Measurements from ENCODE around the gene SLC35F3.

Gene SLC35F3

DNA sequence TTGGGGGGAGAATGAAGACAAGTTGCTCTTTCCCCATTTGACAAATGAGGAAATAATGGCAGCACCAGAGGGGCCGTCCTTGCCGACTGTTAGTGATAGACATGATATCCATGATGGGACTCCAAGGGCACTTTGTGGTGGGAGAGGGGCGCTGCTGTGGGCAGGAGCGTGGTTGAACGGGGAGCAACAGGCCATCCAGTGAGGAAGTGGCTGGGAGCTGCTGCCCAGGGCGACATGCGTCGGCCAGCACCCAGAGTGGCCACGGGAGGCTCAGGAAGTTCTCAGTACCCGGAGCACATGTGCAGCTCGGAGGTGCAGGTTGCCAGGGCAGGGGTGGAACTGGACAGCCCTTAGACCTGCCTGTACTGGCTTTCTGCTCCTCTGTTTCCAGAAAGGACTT is 71.0 kb downstream of the SLC35F3 start:
- DNase-seq: no peak

GRCh38 chr1:233981042-233981675 is 76.7 kb downstream of the SLC35F3 start:
- DNase-seq: no peak

GRCh38 chr1:233982827-233983518 is 78.5 kb downstream of the SLC35F3 start:
- no peak for DNase-seq

DNA sequence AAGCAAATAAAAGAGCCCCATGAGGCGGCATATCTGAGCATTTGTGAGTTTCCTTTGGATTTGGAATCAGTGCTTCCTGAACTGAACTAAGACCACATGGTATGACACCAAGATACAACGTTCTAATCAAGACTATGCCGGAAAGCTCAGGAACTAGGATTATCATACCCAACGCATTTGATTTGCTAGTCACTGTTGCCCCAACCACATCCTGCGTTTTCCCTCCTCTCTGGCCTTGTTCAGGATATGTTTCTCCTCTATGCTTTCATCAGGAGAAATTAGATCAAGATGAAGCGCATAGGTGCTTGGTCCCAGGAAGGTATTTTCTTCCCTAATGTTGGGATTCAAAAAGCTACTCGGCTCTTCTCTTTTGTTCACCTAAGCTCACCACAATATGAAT is 79.3 kb downstream of the SLC35F3 start:
- no peak for DNase-seq

GRCh38 chr1:233988963-233989696 is 84.7 kb downstream of the SLC35F3 start:
- DNase-seq: no peak

GRCh38 chr1:233990486-233990885 is 86.0 kb downstream of the SLC35F3 start:
- no peak for DNase-seq

- DNase-seq: no peak
Observed at GRCh38 chr1:233993651-233994050, 89.2 kb downstream of the SLC35F3 start.

GRCh38 chr1:233994112-233994511 is 89.6 kb downstream of the SLC35F3 start:
- DNase-seq: no peak

GRCh38 chr1:233998456-233998855 is 94.0 kb downstream of the SLC35F3 start:
- DNase-seq: no peak

- peak; percentile 12 for DNase-seq
Observed at GRCh38 chr1:233998891-233999290, 94.4 kb downstream of the SLC35F3 start.

- DNase-seq: no peak
Observed at GRCh38 chr1:234000557-234001041, 96.1 kb downstream of the SLC35F3 start.

GRCh38 chr1:234001817-234002216 is 97.3 kb downstream of the SLC35F3 start:
- no peak for DNase-seq

GRCh38 chr1:234004591-234004990 is 100.1 kb downstream of the SLC35F3 start:
- DNase-seq: no peak

DNA sequence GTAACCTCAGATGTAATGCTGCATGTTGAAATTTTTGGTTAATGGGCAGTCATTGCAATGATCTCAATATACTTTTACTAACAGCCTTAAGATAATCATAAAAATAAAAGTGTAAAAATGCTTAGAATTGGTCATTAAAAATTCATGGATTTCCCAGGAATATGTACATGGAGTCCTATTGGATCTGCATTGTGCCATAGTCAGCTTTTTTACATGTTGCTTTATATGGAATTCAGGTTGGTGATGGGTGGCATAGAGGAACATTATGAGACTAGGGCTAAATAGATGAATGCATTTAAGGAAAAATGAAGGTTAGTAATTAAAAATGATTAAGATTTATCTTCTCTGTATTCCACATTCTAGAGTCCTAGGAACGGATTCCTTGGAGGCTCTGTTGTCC is 103.2 kb downstream of the SLC35F3 start:
- no peak for DNase-seq

DNA sequence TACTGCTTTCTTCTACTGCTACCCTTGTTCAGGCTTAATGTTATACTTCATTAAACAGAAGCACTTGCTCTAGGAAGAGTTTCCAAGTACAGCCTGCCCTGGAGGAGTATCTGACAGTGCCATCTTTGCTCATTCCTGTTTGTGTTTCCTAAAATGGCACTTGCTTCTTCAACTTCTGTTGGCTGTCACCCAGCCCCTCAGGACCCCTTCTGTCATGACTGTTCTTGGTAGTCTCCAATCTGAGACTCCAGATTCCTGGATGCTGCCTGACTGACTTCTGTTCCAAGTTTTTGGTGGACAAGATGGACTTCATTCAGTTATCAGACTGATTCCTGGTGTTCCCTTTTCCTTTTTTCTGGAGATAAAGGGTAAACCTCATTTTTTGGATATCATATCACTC is 104.1 kb downstream of the SLC35F3 start:
- no peak for DNase-seq

GRCh38 chr1:234009668-234010067 is 105.2 kb downstream of the SLC35F3 start:
- no peak for DNase-seq

- no peak for DNase-seq
Observed at GRCh38 chr1:234014208-234014607, 109.7 kb downstream of the SLC35F3 start.

DNA sequence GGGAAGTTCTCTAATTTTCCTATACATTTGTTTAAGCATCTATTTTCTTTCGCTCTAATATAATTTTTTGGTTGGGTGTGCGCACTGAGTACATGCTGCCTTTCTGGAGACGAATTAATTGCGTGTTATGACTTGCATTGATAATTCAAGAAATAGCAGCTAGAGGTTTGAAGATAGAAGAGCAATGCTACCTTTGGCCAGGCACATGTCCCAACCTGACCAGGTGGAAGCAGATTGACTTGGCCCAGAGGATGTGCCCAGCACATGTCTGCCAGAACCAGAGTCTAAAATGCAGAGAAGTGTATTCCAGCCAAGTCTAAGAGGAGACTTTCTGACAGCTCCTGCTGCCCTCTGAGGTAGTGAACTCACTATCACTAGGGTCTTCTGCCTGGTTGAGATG is 114.3 kb downstream of the SLC35F3 start:
- DNase-seq: no peak

DNA sequence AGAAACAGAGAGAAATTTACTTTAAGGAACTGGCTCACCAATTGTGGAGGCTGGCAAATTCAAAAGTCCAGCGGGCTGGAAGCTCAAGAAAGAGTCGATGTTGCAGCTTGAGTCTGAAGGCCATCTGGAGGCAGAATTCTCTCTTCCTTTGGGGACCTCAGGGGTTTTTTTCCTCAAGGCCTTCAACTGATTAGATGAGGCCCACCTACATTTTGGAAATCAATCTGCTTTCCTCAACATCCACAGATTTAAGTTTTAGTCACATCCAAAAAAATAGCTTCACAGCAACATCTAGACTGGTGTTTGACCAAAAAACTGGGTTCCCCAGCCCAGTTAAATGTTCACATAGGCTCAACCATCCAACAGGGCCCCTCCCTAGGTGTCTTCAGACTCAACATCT is 114.9 kb downstream of the SLC35F3 start:
- no peak for DNase-seq

- no peak for DNase-seq
Observed at GRCh38 chr1:234022302-234022701, 117.8 kb downstream of the SLC35F3 start.

DNA sequence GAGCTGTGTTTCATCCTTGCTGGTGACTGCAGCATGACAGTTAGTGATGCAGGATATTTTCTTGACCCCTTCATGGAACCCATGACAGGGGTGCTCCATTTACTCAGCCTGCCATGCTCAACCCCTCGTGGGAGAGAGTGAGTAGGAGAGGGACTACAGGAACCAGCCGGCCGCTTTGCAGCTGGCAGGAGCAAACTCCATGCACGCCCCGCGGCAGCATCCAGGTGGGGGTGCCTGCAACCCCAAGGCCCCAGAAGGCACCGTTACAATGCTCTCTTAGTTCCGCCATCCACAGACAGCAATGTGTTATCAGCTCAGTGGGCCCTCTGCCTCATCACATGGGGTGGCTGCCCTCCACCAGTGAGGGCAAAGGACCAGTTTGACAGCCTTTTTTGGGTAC is 135.1 kb downstream of the SLC35F3 start:
- DNase-seq: no peak

- DNase-seq: no peak
Observed at GRCh38 chr1:234040446-234041317, 136.2 kb downstream of the SLC35F3 start.

- DNase-seq: no peak
Observed at GRCh38 chr1:234044079-234044478, 139.6 kb downstream of the SLC35F3 start.
